Panc1 (cell line): ENCODE measurements around the gene CXorf65.

Experiments
- CTCF ChIP-seq: fragments of 450-650 bp; IDR thresholded peaks from 2 replicates; pipeline ENCODE4 v1.5.1; 2017; ENCODE audit warnings: mild to moderate bottlenecking
- POLR2AphosphoS5 ChIP-seq: IDR thresholded peaks from 2 replicates; pipeline ENCODE4 v1.6.1; 2012; ENCODE audit warnings: mild to moderate bottlenecking, low read depth, low read length, moderate library complexity
- REST ChIP-seq, 2 experiments: IDR thresholded peaks; 2 replicates each; pipeline ENCODE4 v1.6.1; 2011 to 2012; ENCODE audit warnings: low read depth in 2 of 2, control low read depth in 1 of 2, low read length in 1 of 2, mild to moderate bottlenecking in 1 of 2, moderate library complexity in 1 of 2; ENCODE audit not compliant: insufficient read depth in 1 of 2

DNA sequence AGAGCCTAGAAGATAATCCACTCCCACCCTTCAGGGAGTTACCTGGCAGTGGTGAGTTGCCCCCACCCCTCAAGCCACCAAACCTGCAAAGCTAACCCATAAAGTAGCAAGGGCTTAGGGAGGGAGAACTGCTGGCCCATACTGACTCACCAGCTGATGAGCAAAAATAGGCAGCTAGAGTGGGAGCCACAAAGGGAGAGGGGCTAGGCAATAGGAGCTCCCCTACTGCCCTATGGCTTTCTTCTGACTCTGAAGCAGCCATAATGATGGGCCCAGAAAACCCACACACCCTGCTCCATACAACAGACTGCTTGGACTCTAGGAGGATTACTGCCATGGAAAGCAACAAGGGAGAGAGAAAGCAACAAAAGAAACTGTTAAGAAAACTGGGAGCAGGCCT, 46.4 kb downstream of the CXorf65 start:
- TF ChIP-seq CTCF: no peak
- TF ChIP-seq POLR2AphosphoS5: no peak
- no peak for TF ChIP-seq REST (IDR thresholded peaks at IDR 0.05; ENCODE audit: insufficient read depth in 1 of 2, low read depth in 2 of 2, low read length in 1 of 2)
